Activated naive CD4-positive, alpha-beta T cell treated with anti-CD3 and anti-CD28 coated beads, Interleukin-2, amount 50 U/mL, for 72 hours (primary cell): Measurements from ENCODE around the gene C3orf49. TPM values are rescaled to one million over a fixed set of nuclear protein-coding genes. Genes with fewer than 3 reads are reported as not detected.

Experiments
- ATAC-seq, 2 donors: fragments of 150-1000 bp; cut with Tn5 transposase; 2 replicates each; pipeline ENCODE4 v1.10.0; 2021; ENCODE audit warnings: mild to moderate bottlenecking in 2 of 2, moderate library complexity in 2 of 2
- DNase-seq, 2 donors: peaks; one replicate each; pipeline ENCODE4 v3.0.0; 2021 to 2022; ENCODE audit warnings: low spot score in 2 of 2
- H3K27ac Mint-ChIP-seq, 2 donors: one replicate each; pipeline ENCODE4 v1.8.0; 2022; ENCODE audit warnings: mild to moderate bottlenecking in 2 of 2, mixed read lengths in 2 of 2
- H3K36me3 Mint-ChIP-seq, 2 donors: one replicate each; pipeline ENCODE4 v1.8.0; 2022; ENCODE audit warnings: mixed read lengths in 2 of 2
- H3K9me3 Mint-ChIP-seq, 2 donors: one replicate each; pipeline ENCODE4 v1.8.0; 2022; ENCODE audit warnings: mixed read lengths in 2 of 2
- total RNA-seq, 2 donors: library from RNA; stranded (reverse); gene quantifications; one replicate each; pipeline ENCODE4 v1.2.3, GENCODE V29; 2022

C3orf49 gene, protein sequence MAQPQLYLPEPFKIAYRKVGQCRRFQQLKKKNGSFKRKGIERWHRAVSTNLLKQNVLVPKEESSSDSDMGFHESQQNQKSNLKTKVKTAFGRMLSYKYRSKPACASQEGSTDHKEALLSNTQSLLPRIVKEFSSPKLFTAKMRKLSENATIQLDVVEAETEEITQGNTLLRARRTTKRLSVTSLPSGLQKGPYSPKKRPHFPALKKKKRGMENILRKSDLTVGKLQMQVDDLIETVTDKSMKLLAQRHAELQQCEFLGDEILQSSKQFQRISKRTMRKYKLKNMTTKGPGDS
- not detected for total RNA-seq

DNA sequence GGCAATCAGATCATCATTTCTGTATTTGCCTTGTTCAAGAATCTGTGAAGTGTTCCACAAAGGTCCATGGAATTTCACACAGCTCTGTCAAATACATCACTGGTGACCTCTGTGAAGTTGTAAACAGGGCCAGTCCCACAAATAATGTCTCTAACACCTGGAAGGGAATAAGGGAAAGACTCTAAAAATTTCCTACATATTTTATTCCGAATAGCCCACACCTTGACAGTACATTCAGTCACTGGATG is at the start of gene C3orf49:
TSS of gene C3orf49 (plus strand) at position 149 of the 248 bp plus-strand sequence. CDS start 173 bp downstream, outside the sequence.
- ATAC-seq (no peak), DNase-seq (no peak)
- Mint-ChIP-seq H3K36me3 (no peaks in the 10 kb centered on the region), H3K27ac (no peak within 1 kb of the TSS), H3K9me3 (no peaks in the 10 kb centered on the region)

DNA sequence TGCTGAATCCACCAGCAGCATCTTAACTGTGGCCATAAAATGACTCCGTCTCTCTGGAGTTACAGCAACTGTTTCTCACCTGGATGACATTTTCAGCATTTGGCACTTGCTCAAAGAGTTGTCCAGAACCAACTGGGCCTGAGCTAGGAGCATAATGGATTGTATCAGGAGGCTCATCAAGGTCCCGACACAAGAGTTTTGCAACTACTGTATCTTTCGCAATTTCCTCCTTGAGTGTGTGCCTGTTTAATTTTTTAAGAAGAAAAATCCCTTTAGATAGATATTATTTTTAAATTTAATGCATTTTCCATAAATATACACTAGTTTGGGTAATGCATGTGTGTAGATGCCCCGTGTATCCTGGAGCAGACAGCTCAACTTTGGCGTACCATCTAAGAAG is 44.3 kb upstream of the C3orf49 start:
- H3K27ac Mint-ChIP-seq = no peak overlapping the region

DNA sequence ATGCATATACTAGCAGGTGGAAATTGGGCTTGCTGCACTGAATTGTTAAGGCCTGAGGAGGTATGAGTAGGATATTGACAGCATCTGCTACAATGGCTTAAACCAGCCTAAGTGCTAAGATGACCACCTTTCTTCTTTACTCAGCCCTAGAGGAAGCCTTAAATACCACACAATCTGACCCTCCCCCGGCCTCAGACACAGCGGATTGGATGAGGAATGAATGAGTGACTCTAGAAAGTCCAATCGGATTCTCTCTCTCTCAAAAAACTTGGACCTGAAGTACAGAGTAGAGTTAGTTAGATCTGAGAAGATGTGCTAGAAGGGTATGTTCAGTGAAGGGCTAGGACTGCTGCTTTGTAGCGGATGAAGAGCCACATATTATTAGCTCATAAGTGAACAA is 39.9 kb upstream of the C3orf49 start:
- Mint-ChIP-seq H3K27ac (no peak overlapping the region), H3K36me3 (no peaks in the 10 kb centered on the region), H3K9me3 (no peaks in the 10 kb centered on the region)
- DNase-seq (no peak), ATAC-seq (no peak)

More for the DNA sequence above, 44.3 kb upstream of the C3orf49 start:
- Mint-ChIP-seq H3K36me3 (no peaks in the 10 kb centered on the region), H3K9me3 (no peaks in the 10 kb centered on the region)
- ATAC-seq (no peak), DNase-seq (no peak)

DNA sequence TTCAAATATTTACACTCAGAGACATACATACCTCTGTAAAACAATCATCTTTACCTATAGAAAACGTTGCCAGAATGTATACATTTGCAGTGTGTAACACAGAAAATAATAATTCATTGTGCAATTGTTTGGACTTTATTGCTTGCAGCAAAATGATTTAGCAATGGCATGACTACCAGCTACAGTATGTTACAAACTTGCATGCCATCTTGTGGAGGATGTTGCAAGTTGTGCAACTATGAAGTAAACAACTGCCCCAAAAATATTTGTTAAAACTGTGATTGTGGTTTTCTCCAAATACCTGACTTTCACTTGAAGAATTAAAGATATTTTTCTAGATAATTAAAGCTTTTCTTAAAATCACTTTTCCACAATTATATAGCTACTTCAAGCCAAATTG is 27.1 kb upstream of the C3orf49 start:
- H3K36me3 Mint-ChIP-seq = no peaks in the 10 kb centered on the region
- ATAC-seq = no peak
- H3K9me3 Mint-ChIP-seq = no peaks in the 10 kb centered on the region
- no peak overlapping the region for H3K27ac Mint-ChIP-seq
- DNase-seq = no peak

DNA sequence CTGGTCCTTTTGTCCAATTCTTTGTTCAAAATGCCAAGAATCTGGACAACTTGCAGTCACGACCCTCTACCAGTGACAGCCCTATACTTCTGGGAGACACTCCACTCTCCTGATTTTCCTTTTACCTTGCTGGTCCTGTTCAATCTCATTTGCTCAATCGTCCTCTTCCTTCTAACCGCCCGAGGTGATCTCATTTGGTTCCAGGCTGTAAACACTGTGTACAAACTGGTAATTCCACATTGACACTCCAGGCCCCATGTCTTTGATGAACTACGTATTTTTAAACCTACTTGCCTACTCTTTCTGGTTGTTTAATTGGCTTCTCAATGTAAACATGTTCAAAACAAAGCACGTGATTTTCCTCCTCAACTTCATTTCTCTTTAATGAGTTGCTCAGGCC is 23.7 kb upstream of the C3orf49 start:
- H3K9me3 Mint-ChIP-seq = no peaks in the 10 kb centered on the region
- DNase-seq (no peak), ATAC-seq (no peak)
- no peak overlapping the region for H3K27ac Mint-ChIP-seq
- no peaks in the 10 kb centered on the region for H3K36me3 Mint-ChIP-seq

DNA sequence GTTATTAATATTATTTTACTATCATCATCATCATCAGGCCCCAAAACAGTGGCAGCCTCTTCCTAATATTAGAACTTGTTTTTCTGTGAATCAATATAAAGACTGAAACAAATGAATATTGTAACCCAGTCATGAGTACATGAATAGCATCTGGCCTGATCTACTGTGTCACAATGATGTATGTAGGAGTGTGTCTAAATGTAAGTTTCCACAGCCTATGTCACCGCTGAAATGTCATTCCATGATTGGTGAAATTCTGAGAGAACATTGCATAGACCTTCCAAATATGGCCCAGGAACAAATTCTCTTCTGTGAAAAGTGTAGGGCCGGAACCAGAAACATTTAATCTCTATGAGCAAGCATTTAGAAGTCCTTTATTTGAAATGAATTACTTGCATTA is 20.6 kb upstream of the C3orf49 start:
- H3K9me3 Mint-ChIP-seq = no peaks in the 10 kb centered on the region
- ATAC-seq (no peak), DNase-seq (no peak)
- H3K27ac Mint-ChIP-seq = no peak overlapping the region
- no peaks in the 10 kb centered on the region for H3K36me3 Mint-ChIP-seq

DNA sequence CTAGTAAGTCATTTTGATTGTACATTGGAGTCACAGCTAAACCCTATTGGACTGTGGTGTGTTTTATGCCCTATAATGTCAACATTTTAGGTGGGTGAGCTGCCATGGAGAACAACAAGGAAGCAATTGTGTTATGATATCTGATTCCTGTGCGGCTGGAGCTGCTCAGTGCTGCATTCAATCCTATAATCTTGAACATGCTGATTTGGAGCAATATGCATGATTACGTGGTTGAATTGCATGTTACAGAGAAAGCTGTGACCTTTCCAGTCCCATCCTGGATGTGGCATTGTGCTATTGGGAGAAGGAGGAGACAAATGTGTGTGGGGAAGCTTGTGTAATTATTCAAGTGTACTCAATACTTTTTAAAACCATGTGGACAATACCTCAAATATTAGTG is 20.1 kb upstream of the C3orf49 start:
- no peak for DNase-seq
- H3K36me3 Mint-ChIP-seq = no peaks in the 10 kb centered on the region
- no peaks in the 10 kb centered on the region for H3K9me3 Mint-ChIP-seq
- no peak for ATAC-seq
- H3K27ac Mint-ChIP-seq = no peak overlapping the region

DNA sequence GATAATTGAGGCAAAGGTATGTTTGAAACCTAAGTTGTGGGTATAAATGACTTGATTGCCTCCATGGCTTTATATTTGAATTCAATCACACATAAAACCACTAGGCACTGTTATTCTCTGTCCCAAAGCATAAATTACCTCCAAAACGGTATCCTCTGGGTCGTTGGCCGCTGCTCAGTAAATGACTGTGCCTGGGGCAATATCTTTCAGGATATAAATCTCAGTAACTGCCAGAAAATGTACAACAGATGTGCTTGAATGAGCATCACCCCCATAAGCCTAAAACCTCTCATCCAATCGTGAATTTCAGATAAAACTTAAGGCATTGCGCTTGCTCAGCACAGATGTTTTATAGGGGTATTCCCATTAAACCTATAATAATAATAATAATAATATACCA is 19.0 kb upstream of the C3orf49 start:
- Mint-ChIP-seq H3K9me3 (no peaks in the 10 kb centered on the region), H3K36me3 (no peaks in the 10 kb centered on the region), H3K27ac (no peak overlapping the region)
- no peak for DNase-seq
- ATAC-seq = no peak

DNA sequence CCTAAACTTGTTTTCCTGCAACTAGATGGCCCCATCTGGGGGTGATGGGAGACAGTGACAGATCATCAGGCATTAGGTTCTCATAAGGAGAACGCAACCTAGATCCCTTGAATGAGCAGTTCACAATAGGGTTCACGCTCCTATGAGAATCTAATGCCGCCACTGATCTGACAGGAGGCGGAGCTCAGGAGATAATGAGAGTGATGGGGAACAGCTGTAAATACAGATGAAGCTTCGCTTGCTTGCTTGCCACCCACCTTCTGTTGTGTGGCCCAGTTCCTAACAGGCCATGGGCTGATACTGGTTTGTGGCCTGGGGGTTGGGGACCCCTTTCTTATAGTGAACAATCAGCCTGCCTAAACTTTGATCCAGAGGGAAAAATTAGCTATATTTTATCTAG is 15.2 kb upstream of the C3orf49 start:
- Mint-ChIP-seq H3K27ac (no peak overlapping the region), H3K36me3 (no peaks in the 10 kb centered on the region), H3K9me3 (no peaks in the 10 kb centered on the region)
- DNase-seq (no peak), ATAC-seq (no peak)

DNA sequence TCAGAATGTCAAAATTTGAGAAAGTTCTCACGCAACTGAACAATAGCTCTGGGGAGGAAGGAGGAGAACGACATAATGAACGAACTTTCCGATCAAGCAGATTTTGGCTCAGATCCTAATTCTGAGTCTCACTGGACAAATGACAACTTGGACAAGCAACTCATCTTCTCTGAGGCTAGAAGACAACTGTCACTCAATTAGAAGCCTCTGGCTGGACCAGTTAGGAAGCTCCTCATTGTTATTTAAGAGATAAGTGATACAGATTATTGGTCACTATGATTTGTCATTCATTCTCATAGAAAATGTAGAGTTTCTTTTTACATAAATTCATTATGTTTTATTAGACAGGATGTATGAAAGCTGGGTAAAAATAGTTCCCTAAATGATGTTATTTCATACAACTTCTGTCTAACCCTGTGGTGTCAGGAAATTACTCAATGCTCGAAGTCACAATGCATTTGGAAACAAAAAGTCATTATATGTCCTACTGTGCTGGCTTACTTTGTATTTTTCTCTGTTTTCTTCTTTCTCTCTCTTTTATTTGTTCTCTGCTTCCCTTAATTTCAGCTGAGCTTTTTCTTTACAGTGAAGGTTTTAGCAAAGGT is 11.0 kb upstream of the C3orf49 start:
- H3K27ac Mint-ChIP-seq = no peak overlapping the region
- H3K36me3 Mint-ChIP-seq = no peaks in the 10 kb centered on the region
- DNase-seq = no peak
- no peak for ATAC-seq
- no peaks in the 10 kb centered on the region for H3K9me3 Mint-ChIP-seq

DNA sequence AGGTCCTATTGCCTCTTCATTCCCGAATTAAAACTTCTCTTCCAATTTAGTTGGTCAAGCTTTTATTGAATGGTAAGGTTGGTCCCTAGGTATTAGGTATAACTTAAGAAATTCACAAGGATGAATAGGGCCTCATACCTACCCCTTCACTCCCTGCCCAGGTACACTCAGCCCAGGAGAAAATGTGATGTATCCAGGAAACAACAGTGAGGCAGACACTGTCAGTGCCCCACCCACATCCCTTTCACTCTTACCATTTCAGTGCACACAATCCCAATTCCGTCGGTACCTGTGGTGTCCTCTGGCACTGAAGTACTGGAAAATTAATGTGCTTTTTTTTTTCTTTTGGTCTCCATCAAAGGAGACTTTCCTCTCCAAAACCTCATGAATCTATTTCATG is 10.5 kb upstream of the C3orf49 start:
- no peak overlapping the region for H3K27ac Mint-ChIP-seq
- ATAC-seq (no peak), DNase-seq (no peak)
- H3K9me3 Mint-ChIP-seq = no peaks in the 10 kb centered on the region
- no peaks in the 10 kb centered on the region for H3K36me3 Mint-ChIP-seq

DNA sequence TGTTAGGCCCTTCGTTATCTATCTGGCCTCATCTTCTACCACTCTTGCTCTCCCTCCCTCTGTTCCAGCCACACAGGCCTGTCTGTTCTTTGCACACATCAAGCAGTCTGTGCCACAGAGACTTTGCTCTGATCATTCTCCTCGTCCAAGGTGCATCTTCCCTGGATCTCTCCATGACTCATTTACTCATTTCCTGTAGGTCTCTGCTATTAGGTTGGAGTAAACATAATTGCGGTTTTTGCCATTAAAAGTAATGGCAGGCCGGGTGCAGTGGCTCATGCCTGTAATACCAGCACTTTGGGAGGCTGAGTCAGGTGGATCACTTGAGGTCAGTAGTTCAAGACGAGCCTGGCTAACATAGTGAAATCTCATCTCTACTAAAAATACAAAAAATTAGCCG is 9.5 kb upstream of the C3orf49 start:
- no peak for DNase-seq

DNA sequence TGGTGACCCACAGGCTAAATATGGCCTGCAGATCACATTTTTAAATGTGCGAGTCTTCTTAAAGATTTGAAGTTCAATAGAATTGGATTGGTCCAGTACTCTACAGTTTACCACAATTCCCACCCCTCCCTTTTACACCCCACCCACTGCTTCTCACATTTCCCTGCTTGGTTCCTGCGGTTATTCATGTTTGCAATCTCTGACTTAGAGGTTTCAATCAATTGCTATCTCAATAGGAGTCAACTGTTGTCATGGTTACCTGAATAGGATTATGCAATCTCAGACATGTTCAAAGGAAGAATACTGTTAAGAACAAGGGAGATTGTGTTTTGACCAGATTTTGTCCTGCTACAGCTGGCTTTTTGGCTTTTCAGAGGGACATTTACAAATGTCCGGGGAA is 4.9 kb upstream of the C3orf49 start:
- no peak for ATAC-seq
- Mint-ChIP-seq H3K9me3 (no peaks in the 10 kb centered on the region), H3K36me3 (no peaks in the 10 kb centered on the region), H3K27ac (no peak overlapping the region)
- no peak for DNase-seq

More for the DNA sequence above, 9.5 kb upstream of the C3orf49 start:
- H3K27ac Mint-ChIP-seq = no peak overlapping the region
- H3K36me3 Mint-ChIP-seq = no peaks in the 10 kb centered on the region
- H3K9me3 Mint-ChIP-seq = no peaks in the 10 kb centered on the region
- ATAC-seq = no peak

DNA sequence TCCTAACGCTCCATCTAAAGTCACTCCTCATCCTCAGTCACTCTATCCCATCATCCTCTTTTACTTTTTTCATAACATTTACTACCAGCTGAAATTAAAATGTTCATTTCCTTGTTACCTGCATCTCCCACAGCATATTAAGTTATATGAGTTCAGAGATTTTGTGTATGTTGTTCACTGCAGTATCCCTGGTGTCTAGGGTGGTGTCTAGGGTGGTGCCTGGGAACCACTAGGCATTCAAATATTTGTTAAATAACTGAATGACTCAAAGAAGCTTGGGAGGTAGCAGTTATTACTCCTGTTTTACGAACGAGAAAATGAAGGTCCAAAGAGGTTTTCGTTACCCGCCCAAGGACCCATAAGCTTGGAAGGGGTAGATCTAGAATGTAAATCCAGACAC is 1.9 kb upstream of the C3orf49 start:
- ATAC-seq (no peak), DNase-seq (no peak)
- H3K27ac Mint-ChIP-seq = no peak overlapping the region
- H3K9me3 Mint-ChIP-seq = no peaks in the 10 kb centered on the region
- H3K36me3 Mint-ChIP-seq = no peaks in the 10 kb centered on the region

DNA sequence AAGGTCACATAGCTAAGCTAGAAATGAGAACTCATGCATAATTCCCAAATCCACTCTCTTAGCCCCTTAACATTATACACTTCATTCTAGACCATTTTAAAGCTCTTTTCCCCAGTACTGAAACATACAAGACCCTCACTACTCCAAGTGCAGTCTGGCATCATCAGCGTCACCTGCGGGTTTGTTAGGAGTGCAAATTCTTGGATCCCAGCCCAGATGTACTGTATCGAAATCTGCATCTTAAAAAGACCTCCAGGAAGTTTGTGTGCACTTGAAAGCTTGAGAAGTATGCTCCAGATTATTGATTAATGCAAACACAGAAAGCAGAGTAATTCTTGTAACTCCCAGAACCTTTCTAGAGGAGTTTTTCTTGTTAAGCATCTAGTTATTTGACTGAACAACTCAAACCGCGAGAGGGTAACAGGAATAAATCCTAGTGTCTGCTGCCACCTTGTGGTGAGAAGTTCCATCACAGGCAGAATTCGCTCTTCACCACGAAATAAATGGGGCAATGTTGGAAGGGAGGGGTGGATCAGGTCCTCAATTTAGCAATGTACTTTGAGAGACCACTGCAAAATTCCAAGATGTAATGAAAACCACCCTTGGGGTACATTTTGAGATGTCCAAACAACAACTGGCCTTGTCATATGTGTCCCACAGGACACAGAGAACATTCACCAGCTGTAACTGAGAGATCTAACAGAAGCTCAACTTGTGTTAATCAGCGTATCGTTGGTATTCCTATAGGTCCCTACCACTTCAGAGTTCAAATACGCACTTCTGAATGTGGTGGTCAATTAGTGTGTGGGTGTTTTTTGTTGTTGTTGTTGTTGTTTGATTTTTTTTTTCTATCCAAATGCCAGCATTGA is 583 bp upstream of the C3orf49 start:
- ATAC-seq (peak; percentile 29 to 59), DNase-seq (peak in 1 of 2 donors; percentile 60)
- Mint-ChIP-seq H3K9me3 (no peaks in the 10 kb centered on the region), H3K27ac (no peak overlapping the region), H3K36me3 (no peaks in the 10 kb centered on the region)

DNA sequence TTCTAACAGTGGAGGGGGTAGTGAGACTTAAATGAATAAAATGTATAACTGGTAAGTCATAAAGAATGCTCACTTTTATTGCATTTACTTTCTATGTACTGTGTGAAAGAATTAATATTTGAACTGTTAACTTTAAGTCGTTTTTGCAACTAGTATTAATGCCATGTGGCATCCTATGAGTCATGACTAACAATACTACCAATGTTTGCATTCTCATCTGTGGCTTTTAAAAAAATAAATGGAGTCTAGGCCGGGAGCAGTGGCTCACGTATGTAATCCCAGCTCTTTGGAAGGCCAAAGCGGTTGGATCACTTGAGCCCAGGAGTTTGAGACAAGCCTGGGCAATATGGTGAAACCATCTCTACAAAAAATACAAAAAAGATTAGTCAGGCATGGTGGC is 5.2 kb downstream of the C3orf49 start:
- DNase-seq = no peak
- no peaks in the 10 kb centered on the region for H3K36me3 Mint-ChIP-seq
- H3K27ac Mint-ChIP-seq = no peak overlapping the region
- no peaks in the 10 kb centered on the region for H3K9me3 Mint-ChIP-seq
- no peak for ATAC-seq

DNA sequence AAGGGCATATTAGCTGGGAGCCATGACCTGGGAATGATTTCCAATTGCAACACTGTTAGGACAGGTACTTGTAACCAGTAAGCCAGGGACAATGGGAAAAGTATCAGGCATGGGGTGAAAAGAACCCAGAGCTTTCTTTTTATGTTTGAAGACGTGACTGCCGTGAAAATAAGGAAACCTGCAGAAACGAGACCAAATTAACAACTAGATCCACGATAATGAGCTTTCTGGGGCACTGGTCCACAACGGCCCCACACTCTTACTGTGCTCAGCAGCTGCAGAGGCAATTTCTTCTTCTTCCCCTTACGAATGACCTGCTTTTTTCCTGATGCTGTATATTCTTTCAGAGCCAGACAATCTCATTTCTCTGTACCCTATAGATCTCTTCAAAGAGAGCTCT is 11.4 kb downstream of the C3orf49 start:
- ATAC-seq (no peak), DNase-seq (no peak)
- Mint-ChIP-seq H3K36me3 (no peaks in the 10 kb centered on the region), H3K9me3 (no peaks in the 10 kb centered on the region), H3K27ac (no peak overlapping the region)

DNA sequence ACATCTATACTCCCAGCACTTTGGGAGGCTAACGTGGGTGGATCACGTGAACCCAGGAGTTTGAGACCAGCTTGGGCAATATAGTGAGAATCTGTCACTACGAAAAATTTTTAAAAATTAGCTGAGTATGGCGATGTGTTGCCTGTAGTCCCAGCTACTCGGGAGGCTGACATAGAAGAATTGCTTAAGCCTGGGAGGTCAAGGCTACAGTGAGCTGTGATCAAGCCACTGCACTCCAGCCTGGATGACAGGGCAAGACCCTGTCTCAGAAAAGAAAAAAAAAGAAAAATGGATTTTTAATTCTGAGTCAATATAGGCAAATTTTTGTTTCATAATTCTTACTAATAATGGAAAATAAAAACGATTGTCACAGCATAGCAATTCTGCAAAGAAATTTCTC is 13.3 kb downstream of the C3orf49 start:
- ATAC-seq (no peak), DNase-seq (no peak)
- Mint-ChIP-seq H3K9me3 (no peaks in the 10 kb centered on the region), H3K27ac (no peak overlapping the region), H3K36me3 (no peaks in the 10 kb centered on the region)
